Ovary (tissue), 3 donors: ENCODE measurements around the gene SDK1.

Source experiments
- CTCF ChIP-seq, 3 donors: fragments of 450-650 bp in 2 of 3; fragments of 200-600 bp in 1 of 3; IDR thresholded peaks; one replicate each; pipeline versions ENCODE4 v1.5.1 to v1.8.0; 2016 to 2022; ENCODE audit warnings: antibody characterized with exemption in 3 of 3, mild to moderate bottlenecking in 1 of 3
- POLR2A ChIP-seq: fragments of 450-650 bp; IDR thresholded peaks from one replicate; pipeline ENCODE4 v1.6.1; 2017; ENCODE audit warnings: antibody characterized with exemption, mild to moderate bottlenecking, moderate library complexity
- donor health status: DM: no; HTN: no; CAD: no.

GRCh38 chr7:4167385-4167910, 866.4 kb downstream of the SDK1 start:
- TF ChIP-seq POLR2A: no peak
- no peak for TF ChIP-seq CTCF (IDR thresholded peaks at IDR 0.05)
